Ovary (tissue), 9 donors: Measurements from ENCODE around the gene DUSP1. TPM values are rescaled to one million over a fixed set of nuclear protein-coding genes. Genes with fewer than 3 reads are reported as not detected.

Source experiments
- DNase-seq, 5 donors: peaks; one replicate each; pipeline ENCODE4 v3.0.0-alpha.2; 2019 to 2020
- H3K27ac ChIP-seq, 2 donors: fragments of 200-600 bp; one replicate each; pipeline versions ENCODE4 v1.5.1 to v1.8.0; 2019 to 2022
- H3K27me3 ChIP-seq: fragments of 200-600 bp; one replicate; pipeline ENCODE4 v1.8.0; 2022
- H3K36me3 ChIP-seq: fragments of 200-600 bp; sonication (generic); one replicate; pipeline ENCODE4 v1.5.1; 2019
- H3K4me1 ChIP-seq: one replicate; pipeline ENCODE4 v1.8.1; 2013; ENCODE audit warnings: mild to moderate bottlenecking, moderate library complexity; ENCODE audit not compliant: insufficient read depth
- H3K4me3 ChIP-seq: fragments of 200-600 bp; sonication (generic); one replicate; pipeline ENCODE4 v1.5.1; 2017
- H3K9me3 ChIP-seq, 2 donors: fragments of 200-600 bp in 1 of 2; sonication (generic) in 1 of 2; one replicate each; pipeline versions ENCODE4 v1.5.1 to v1.8.1; 2013 to 2019; ENCODE audit warnings: mild to moderate bottlenecking in 1 of 2, moderate library complexity in 1 of 2
- EP300 ChIP-seq: sonication (generic); formaldehyde crosslinking; IDR thresholded peaks from one replicate; pipeline ENCODE4 v1.6.1; 2017; ENCODE audit warnings: antibody characterized with exemption
- POLR2A ChIP-seq: fragments of 450-650 bp; IDR thresholded peaks from one replicate; pipeline ENCODE4 v1.6.1; 2017; ENCODE audit warnings: antibody characterized with exemption, mild to moderate bottlenecking, moderate library complexity
- WGBS, 3 donors: extraction: QIAGEN DNeasy Blood & Tissue Kit in 1 of 3; methylation state at CpG; one replicate each; pipeline versions ENCODE4 v1.1.5 to v1.1.7; 2013 to 2017; 5-methylcytosine and 5-hydroxymethylcytosine counted together
- intact Hi-C, 4 donors: fragments of 100-400 bp; cut with DNase I; formaldehyde crosslinking; loops; one replicate each; pipeline versions ENCODE4 v1.11.0 to v1.15.1; 2022 to 2023
- polyA plus RNA-seq, 2 donors: library from polyadenylated mRNA; stranded (reverse); fragments of 200-250 nt in 1 of 2; fragments of 350-450 nt in 1 of 2; fragmentation: Illumina TruSeq in 1 of 2; extraction: RNeasy Lipid Tissue Mini Kit (QIAGEN cat#74804) in 1 of 2; gene quantifications; one replicate each; pipeline ENCODE4 v1.2.3, GENCODE V29; 2013 to 2014
- total RNA-seq, 7 donors: library from RNA; depleted of rRNA in 2 of 7; stranded (reverse); fragments of >200 nt in 2 of 7; fragmentation: NEBNext Ultra II Directional in 3 of 7; extraction: Animal tissue kit (Norgen Biotek cat#: 25700) in 3 of 7; gene quantifications; one replicate each; pipeline versions ENCODE4 v1.1.0 to v1.2.4, GENCODE V29; 2016 to 2023
- TF ChIP-seq, protein P1 (sequence below), 3 donors: fragments of 450-650 bp in 2 of 3; fragments of 200-600 bp in 1 of 3; IDR thresholded peaks; one replicate each; pipeline versions ENCODE4 v1.5.1 to v1.8.0; 2016 to 2022; ENCODE audit warnings: antibody characterized with exemption in 3 of 3, mild to moderate bottlenecking in 1 of 3
- donor health status: DM: no; HTN: no; CAD: no; lungs with moderate emphysema.
- donor health status: DM: no; HTN: no; CAD: no.
- donor health status: Bipolar disorder and iron deficiency.
- donor health status: DM: yes; HTN: yes; CAD: no.
- donor health status: DM: no; HTN: no; CAD: no.
- donor health status: DM: yes; HTN: yes; CAD: no.

DUSP1 gene
- total and polyA plus RNA-seq, 9 donors, result 112 to 2,672 (median 201) TPM

DNA sequence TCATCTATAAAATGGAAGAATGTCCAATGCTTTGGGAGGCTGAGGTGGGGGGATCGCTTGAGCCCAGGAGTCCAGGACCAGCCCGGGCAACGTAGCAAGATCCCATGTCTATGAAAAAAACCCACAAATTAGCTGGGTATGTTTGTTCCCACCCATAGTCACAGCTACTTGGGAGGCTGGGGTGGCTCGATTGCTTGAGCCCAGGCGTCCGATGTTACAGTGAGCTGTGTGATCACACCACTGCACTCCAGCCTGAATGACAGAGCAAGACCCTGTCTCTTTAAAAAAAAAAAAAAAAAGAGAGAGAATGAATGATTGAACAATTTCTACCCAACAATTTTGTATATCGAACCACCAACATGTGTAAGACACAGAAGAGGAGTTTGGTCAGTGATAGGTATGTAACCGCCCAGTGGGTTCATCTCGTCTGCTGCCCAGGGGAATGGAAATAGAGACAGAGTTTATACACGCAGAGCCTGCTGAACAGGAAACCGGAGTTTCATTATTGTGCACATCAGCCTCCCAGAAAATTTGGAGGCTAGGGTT, 36.8 kb upstream of the DUSP1 start:
- TF ChIP-seq EP300 (no peak), POLR2A (no peak)
- TF ChIP-seq, protein P1, sequence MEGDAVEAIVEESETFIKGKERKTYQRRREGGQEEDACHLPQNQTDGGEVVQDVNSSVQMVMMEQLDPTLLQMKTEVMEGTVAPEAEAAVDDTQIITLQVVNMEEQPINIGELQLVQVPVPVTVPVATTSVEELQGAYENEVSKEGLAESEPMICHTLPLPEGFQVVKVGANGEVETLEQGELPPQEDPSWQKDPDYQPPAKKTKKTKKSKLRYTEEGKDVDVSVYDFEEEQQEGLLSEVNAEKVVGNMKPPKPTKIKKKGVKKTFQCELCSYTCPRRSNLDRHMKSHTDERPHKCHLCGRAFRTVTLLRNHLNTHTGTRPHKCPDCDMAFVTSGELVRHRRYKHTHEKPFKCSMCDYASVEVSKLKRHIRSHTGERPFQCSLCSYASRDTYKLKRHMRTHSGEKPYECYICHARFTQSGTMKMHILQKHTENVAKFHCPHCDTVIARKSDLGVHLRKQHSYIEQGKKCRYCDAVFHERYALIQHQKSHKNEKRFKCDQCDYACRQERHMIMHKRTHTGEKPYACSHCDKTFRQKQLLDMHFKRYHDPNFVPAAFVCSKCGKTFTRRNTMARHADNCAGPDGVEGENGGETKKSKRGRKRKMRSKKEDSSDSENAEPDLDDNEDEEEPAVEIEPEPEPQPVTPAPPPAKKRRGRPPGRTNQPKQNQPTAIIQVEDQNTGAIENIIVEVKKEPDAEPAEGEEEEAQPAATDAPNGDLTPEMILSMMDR (IDR thresholded peaks at IDR 0.05), result no peak
- intact Hi-C loops, result no loop called here
- Histone ChIP-seq H3K27me3 (no peaks in the 10 kb centered on the region), H3K4me3 (no peak overlapping the region), H3K9me3 (peaks cover 0 to 3% of the 10 kb centered on the region in 2 donors), H3K4me1 (no peaks in the 10 kb centered on the region), H3K27ac (no peak overlapping the region), H3K36me3 (no peaks in the 10 kb centered on the region)
- DNase-seq, result no peak
- 93 to 96% (median 95%) methylated on average over 11 of the region's 11 CpGs for WGBS, 3 donors

- intact Hi-C loops, result no loop called here
- Histone ChIP-seq H3K27ac (no peak overlapping the region), H3K4me3 (peak overlapping the region; percentile 14), H3K27me3 (no peaks in the 10 kb centered on the region), H3K4me1 (no peaks in the 10 kb centered on the region), H3K36me3 (no peaks in the 10 kb centered on the region), H3K9me3 (peaks cover 0 to 3% of the 10 kb centered on the region in 2 donors)
- TF ChIP-seq EP300 (no peak), POLR2A (no peak)
- TF ChIP-seq, protein P1 (IDR thresholded peaks at IDR 0.05), result no peak
- peak; percentile 48 to 77 (median 70) for DNase-seq
- 67 to 70% (median 68%) methylated on average over 24 of the region's 24 CpGs for WGBS, 3 donors
Measured at GRCh38 chr5:172806897-172807672, 36.1 kb upstream of the DUSP1 start.

DNA sequence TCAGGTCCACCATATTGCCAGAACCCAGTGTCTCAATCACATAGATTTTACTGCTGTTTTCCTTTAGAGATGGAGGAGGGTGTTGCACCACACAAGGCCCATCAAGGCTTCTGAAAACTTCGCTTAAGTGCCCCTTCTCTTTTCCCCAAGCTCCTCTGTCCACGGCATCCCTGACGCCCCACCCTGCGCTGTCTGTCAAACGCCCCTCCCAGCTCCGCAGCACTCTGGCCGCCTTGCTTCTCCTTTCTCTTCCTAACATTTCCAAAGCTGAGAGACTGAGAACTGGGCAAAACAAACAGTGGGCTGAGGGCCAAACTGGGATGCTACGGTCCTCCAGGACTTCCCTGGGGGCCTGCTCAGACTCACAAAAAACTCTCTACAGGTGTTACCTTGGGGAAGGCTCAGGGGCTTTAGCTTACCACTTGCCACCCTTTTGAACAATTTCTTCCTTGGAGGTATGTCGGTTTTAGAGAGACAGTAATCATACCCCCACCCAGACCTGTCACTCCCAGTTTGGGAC, 34.8 kb upstream of the DUSP1 start:
- intact Hi-C loops, result no loop called here
- peaks cover 0 to 3% of the 10 kb centered on the region in 2 donors for H3K9me3 ChIP-seq
- WGBS, 3 donors, result 88 to 92% (median 88%) methylated on average over 9 of the region's 9 CpGs
- no peaks in the 10 kb centered on the region for H3K36me3 ChIP-seq
- no peak for TF ChIP-seq POLR2A
- no peak for TF ChIP-seq EP300
- TF ChIP-seq, protein P1 (IDR thresholded peaks at IDR 0.05), result no peak
- H3K4me3 ChIP-seq, result no peak overlapping the region
- DNase-seq, result no peak
- no peaks in the 10 kb centered on the region for H3K4me1 ChIP-seq
- H3K27ac ChIP-seq, result no peak overlapping the region
- no peaks in the 10 kb centered on the region for H3K27me3 ChIP-seq

- H3K36me3 ChIP-seq, result no peaks in the 10 kb centered on the region
- H3K27me3 ChIP-seq, result no peaks in the 10 kb centered on the region
- TF ChIP-seq POLR2A (no peak), EP300 (no peak)
- TF ChIP-seq, protein P1 (IDR thresholded peaks at IDR 0.05), result no peak
- H3K27ac ChIP-seq, result no peak overlapping the region
- intact Hi-C loops, result no loop called here
- no peak for DNase-seq
- no peak overlapping the region for H3K4me3 ChIP-seq
- H3K4me1 ChIP-seq, result no peaks in the 10 kb centered on the region
- peaks cover 0 to 3% of the 10 kb centered on the region in 2 donors for H3K9me3 ChIP-seq
- WGBS, 3 donors, result 77 to 84% (median 78%) methylated on average over 3 of the region's 3 CpGs
Measured at GRCh38 chr5:172805018-172805683, 34.2 kb upstream of the DUSP1 start.
